Keratinocyte (primary cell): ENCODE results near the gene CACNA2D4. TPM values are rescaled to one million over a fixed set of nuclear protein-coding genes. Genes with fewer than 3 reads are reported as not detected.

ENCODE experiments used
- DNase-seq: peaks from one replicate; pipeline ENCODE4 v3.0.0-alpha.2; 2011; ENCODE audit warnings: low read depth, missing footprints, low spot score
- FAIRE-seq: peaks from 2 replicates; lab custom pipeline; 2011; peaks lifted over from hg19 to GRCh38; lab: Jason Lieb, UNC
- H2AFZ ChIP-seq: 2 replicates; pipeline ENCODE4 v1.6.0; 2012; ENCODE audit warnings: low read length, control low read depth, inconsistent platforms; ENCODE audit not compliant: control insufficient read depth
- H3K27ac ChIP-seq: 2 replicates; pipeline ENCODE4 v1.5.1; 2011; ENCODE audit warnings: low read length; ENCODE audit not compliant: control insufficient read depth, insufficient read depth
- H3K27me3 ChIP-seq: 3 replicates; pipeline ENCODE4 v1.6.0; 2011; ENCODE audit warnings: low read length; ENCODE audit not compliant: control insufficient read depth, insufficient read depth; ENCODE audit errors: extremely low read depth
- H3K36me3 ChIP-seq, 2 experiments: 2 replicates in 1 of 2; 3 replicates in 1 of 2; pipeline ENCODE4 v1.5.1; 2011; ENCODE audit warnings: low read length in 2 of 2, mild to moderate bottlenecking in 1 of 2; ENCODE audit not compliant: control insufficient read depth in 2 of 2, insufficient read depth in 2 of 2; ENCODE audit errors: extremely low read depth in 1 of 2
- H3K4me1 ChIP-seq: 3 replicates; pipeline ENCODE4 v1.5.1; 2011; ENCODE audit warnings: low read length; ENCODE audit not compliant: control insufficient read depth, insufficient read depth; ENCODE audit errors: extremely low read depth
- H3K4me2 ChIP-seq: 3 replicates; pipeline ENCODE4 v1.6.0; 2011; ENCODE audit warnings: low read depth, low read length; ENCODE audit not compliant: control insufficient read depth, insufficient read depth; ENCODE audit errors: extremely low read depth
- H3K4me3 ChIP-seq, 3 experiments: fragments of 200-600 bp in 1 of 3; sonication (generic) in 1 of 3; 2 replicates in 2 of 3; 3 replicates in 1 of 3; pipeline ENCODE4 v1.5.1; 2011 to 2016; ENCODE audit warnings: low read length in 3 of 3, mild to moderate bottlenecking in 3 of 3, control low read depth in 2 of 3, inconsistent platforms in 1 of 3, low read depth in 1 of 3, mixed read lengths in 1 of 3, mixed run types in 1 of 3, moderate library complexity in 1 of 3; ENCODE audit not compliant: control insufficient read depth in 2 of 3, insufficient read depth in 2 of 3; ENCODE audit errors: extremely low read depth in 1 of 3
- H3K79me2 ChIP-seq: 2 replicates; pipeline ENCODE4 v1.6.0; 2012; ENCODE audit warnings: low read length; ENCODE audit not compliant: control insufficient read depth, insufficient read depth
- H3K9ac ChIP-seq: 3 replicates; pipeline ENCODE4 v1.6.0; 2011; ENCODE audit warnings: low read length; ENCODE audit not compliant: control insufficient read depth, insufficient read depth; ENCODE audit errors: extremely low read depth
- H3K9me1 ChIP-seq: 3 replicates; pipeline ENCODE4 v1.6.0; 2011; ENCODE audit warnings: low read length; ENCODE audit not compliant: control insufficient read depth, insufficient read depth; ENCODE audit errors: extremely low read depth
- H3K9me3 ChIP-seq: 2 replicates; pipeline ENCODE4 v1.5.1; 2012; ENCODE audit warnings: low read depth, low read length; ENCODE audit not compliant: control insufficient read depth
- H4K20me1 ChIP-seq: 3 replicates; pipeline ENCODE4 v1.6.0; 2011; ENCODE audit warnings: low read length; ENCODE audit not compliant: control insufficient read depth, insufficient read depth; ENCODE audit errors: extremely low read depth
- CTCF ChIP-seq, 3 experiments: IDR thresholded peaks in 1 of 3; conservative IDR thresholded peaks in 1 of 3; optimal IDR thresholded peaks in 1 of 3; 2 replicates in 2 of 3; 3 replicates in 1 of 3; pipeline versions ENCODE3 to v1.5.1; 2011; ENCODE audit warnings: low read length in 3 of 3, mild to moderate bottlenecking in 3 of 3, moderate library complexity in 2 of 3, control low read depth in 1 of 3, inconsistent platforms in 1 of 3; ENCODE audit not compliant: insufficient read depth in 2 of 3; ENCODE audit errors: extremely low read depth in 1 of 3
- EZH2 ChIP-seq: IDR thresholded peaks from one replicate; pipeline ENCODE4 v1.6.1; 2012; ENCODE audit warnings: inconsistent platforms, mild to moderate bottlenecking, low read length, moderate library complexity
- dilution Hi-C: fragments of 300-500 bp; cut with MboI; formaldehyde crosslinking; loops from one replicate; pipeline ENCODE4 v1.7.0; 2020; ENCODE audit warnings: low sequenced_read_pairs; ENCODE audit not compliant: extremely low pct_ligation_motif_present
- polyA plus RNA-seq, 5 experiments: library from polyadenylated mRNA; depleted of rRNA in 3 of 5; stranded (reverse) in 3 of 5; stranded (forward) in 1 of 5; unstranded in 1 of 5; fragments of >200 nt; gene quantifications; 1 replicate in 1 of 5; 2 replicates in 3 of 5; 3 replicates in 1 of 5; pipeline versions ENCODE4 v1.2.1 to v1.2.3, GENCODE V29; 2011 to 2012; ENCODE audit warnings: missing spikeins in 2 of 5, low read depth in 1 of 5, low replicate concordance in 1 of 5

The CACNA2D4 gene
- polyA plus RNA-seq, 1 donor (not counting 4 experiments of a cell fraction or from before 2014, with no cell fraction given): 0.09 TPM

- TF ChIP-seq EZH2 (no peak), CTCF (optimal IDR thresholded peaks at IDR 0.05 in 1 of 3, IDR thresholded peaks at IDR 0.05 in 1 of 3, conservative IDR thresholded peaks at IDR 0.05 in 1 of 3; ENCODE audit: extremely low read depth in 1 of 3, insufficient read depth in 2 of 3, low read length in 3 of 3) (no peak)
- FAIRE-seq (no peak), DNase-seq (no peak)
- H3K9ac ChIP-seq: no peak overlapping the region
- H2AFZ ChIP-seq: no peak overlapping the region
- no peak overlapping the region for H3K4me2 ChIP-seq
- H3K9me3 ChIP-seq: no peaks in the 10 kb centered on the region
- no peaks in the 10 kb centered on the region for H3K79me2 ChIP-seq
- no peak overlapping the region for H3K27ac ChIP-seq
- dilution Hi-C loops: no loop called here
- H4K20me1 ChIP-seq: no peaks in the 10 kb centered on the region
- H3K9me1 ChIP-seq: no peaks in the 10 kb centered on the region
- no peaks in the 10 kb centered on the region for H3K27me3 ChIP-seq
- no peaks in the 10 kb centered on the region for H3K36me3 ChIP-seq
- H3K4me1 ChIP-seq: peaks cover 8% of the 10 kb centered on the region
- no peak overlapping the region for H3K4me3 ChIP-seq
Measured at GRCh38 chr12:1799051-1799881, 119.2 kb downstream of the CACNA2D4 start.

- no peaks in the 10 kb centered on the region for H3K36me3 ChIP-seq
- H3K27ac ChIP-seq: no peak overlapping the region
- FAIRE-seq: no peak
- H4K20me1 ChIP-seq: no peaks in the 10 kb centered on the region
- dilution Hi-C loops: no loop called here
- no peaks in the 10 kb centered on the region for H3K79me2 ChIP-seq
- no peaks in the 10 kb centered on the region for H3K9me3 ChIP-seq
- DNase-seq: no peak
- H3K4me3 ChIP-seq: no peak overlapping the region
- TF ChIP-seq CTCF (optimal IDR thresholded peaks at IDR 0.05 in 1 of 3, IDR thresholded peaks at IDR 0.05 in 1 of 3, conservative IDR thresholded peaks at IDR 0.05 in 1 of 3; ENCODE audit: extremely low read depth in 1 of 3, insufficient read depth in 2 of 3, low read length in 3 of 3): no peak
- no peak overlapping the region for H3K9ac ChIP-seq
- H2AFZ ChIP-seq: no peak overlapping the region
- peaks cover 8% of the 10 kb centered on the region for H3K4me1 ChIP-seq
- H3K9me1 ChIP-seq: no peaks in the 10 kb centered on the region
- no peak overlapping the region for H3K4me2 ChIP-seq
- no peaks in the 10 kb centered on the region for H3K27me3 ChIP-seq
Measured at GRCh38 chr12:1798641-1799020, 119.8 kb downstream of the CACNA2D4 start.
